Memory B cell (primary cell): ENCODE data around the gene WNT3.
A peak's percentile ranks its signal among the peaks of the same experiment; 100 is the strongest.
"Not testable (repeated sequence)": the region's sequence is repeated elsewhere in the genome, so short reads cannot be mapped to it uniquely, and the experiment has no call there.

Experiments used
- ATAC-seq: fragments of 150-1000 bp; cut with Tn5 transposase; 2 replicates; pipeline ENCODE4 v1.10.0; 2021; ENCODE audit warnings: low read depth, mild to moderate bottlenecking, moderate library complexity
- DNase-seq, 2 donors: peaks; one replicate each; pipeline ENCODE4 v3.0.0; 2022; ENCODE audit warnings: low spot score in 2 of 2
- H3K27ac Mint-ChIP-seq: one replicate; pipeline ENCODE4 v1.8.0; 2022; ENCODE audit warnings: mild to moderate bottlenecking, moderate library complexity, mixed read lengths
- H3K27me3 Mint-ChIP-seq: one replicate; pipeline ENCODE4 v1.8.0; 2022; ENCODE audit warnings: mixed read lengths
- H3K36me3 Mint-ChIP-seq: one replicate; pipeline ENCODE4 v1.8.0; 2022; ENCODE audit warnings: mild to moderate bottlenecking, mixed read lengths
- H3K4me1 Mint-ChIP-seq: one replicate; pipeline ENCODE4 v1.8.0; 2022; ENCODE audit warnings: mixed read lengths
- H3K4me3 Mint-ChIP-seq: one replicate; pipeline ENCODE4 v1.8.0; 2022; ENCODE audit warnings: mild to moderate bottlenecking, moderate library complexity, mixed read lengths
- H3K9me3 Mint-ChIP-seq: one replicate; pipeline ENCODE4 v1.8.0; 2022; ENCODE audit warnings: mixed read lengths

Gene WNT3

DNA sequence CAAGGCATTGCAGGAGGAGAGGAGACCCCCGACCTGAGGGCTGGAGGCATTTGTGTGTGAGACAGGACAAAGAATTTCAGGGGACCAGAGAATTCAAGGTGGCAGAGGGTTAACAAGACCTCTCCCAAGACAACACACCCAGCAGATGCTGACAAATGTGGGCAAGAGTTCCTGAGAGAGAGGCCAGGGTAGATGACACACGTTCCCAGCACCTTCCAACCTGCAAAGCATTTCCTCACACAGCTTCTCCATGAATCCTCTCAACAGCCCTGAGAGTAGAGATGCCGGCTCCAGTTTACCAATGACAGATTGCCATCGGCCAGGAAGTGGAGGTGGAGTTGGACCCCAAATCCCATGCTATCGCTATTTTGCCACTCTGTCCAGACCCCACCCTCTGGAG is 25.0 kb downstream of the WNT3 start:
- Mint-ChIP-seq H3K36me3 (no peaks in the 10 kb centered on the region), H3K27me3 (peaks cover 22% of the 10 kb centered on the region), H3K9me3 (peaks cover 2% of the 10 kb centered on the region), H3K4me1 (peaks cover 5% of the 10 kb centered on the region), H3K4me3 (no peak overlapping the region), H3K27ac (no peak overlapping the region)
- DNase-seq (no peak), ATAC-seq (no peak)

DNA sequence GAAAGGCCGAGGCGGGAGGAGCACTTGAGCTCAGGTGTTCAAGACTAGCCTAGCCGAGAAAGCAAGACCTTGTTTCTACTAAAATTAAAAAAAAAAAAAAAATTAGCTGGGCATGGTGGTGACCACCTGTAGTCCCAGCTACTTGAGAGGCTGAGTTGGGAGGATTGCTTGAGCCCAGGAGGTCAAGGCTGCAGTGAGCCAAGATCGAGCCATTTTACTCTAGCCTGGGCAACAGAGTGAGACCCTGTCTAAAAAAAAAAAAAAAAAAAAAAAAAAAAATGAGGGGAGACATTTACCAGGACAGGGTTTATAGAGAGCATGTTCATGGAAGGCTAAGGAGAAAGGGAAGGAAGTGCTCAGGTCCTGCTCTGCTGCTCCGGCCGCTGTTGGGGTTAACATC is 25.5 kb downstream of the WNT3 start:
- not testable (repeated sequence) for H3K36me3 Mint-ChIP-seq, H3K4me3 Mint-ChIP-seq, DNase-seq, ATAC-seq, H3K9me3 Mint-ChIP-seq, H3K27ac Mint-ChIP-seq, H3K4me1 Mint-ChIP-seq
- H3K27me3 Mint-ChIP-seq, result peaks cover 22% of the 10 kb centered on the region

DNA sequence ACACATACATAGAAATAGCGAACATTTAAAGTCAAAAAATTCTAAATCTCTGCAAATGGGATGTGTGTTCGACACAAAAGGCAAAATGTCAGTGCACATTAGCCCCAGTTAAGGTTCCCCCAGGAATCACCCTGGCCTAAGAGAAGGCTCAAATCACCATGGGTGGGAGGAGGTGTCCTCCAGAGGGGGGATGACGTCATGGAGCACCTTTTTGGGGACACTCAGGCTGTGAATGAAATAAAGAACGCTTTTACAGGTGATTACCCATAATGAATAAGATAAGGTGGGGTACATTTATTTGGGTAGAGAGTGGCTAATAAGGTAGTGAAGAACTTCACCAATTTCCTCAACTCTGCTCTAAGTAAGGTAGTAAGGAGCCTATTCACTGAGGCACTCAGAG is 26.4 kb downstream of the WNT3 start:
- Mint-ChIP-seq H3K4me3 (no peak overlapping the region), H3K9me3 (peaks cover 2% of the 10 kb centered on the region), H3K36me3 (no peaks in the 10 kb centered on the region), H3K27ac (no peak overlapping the region), H3K27me3 (peaks cover 18% of the 10 kb centered on the region), H3K4me1 (peaks cover 5% of the 10 kb centered on the region)
- no peak for DNase-seq
- no peak for ATAC-seq

DNA sequence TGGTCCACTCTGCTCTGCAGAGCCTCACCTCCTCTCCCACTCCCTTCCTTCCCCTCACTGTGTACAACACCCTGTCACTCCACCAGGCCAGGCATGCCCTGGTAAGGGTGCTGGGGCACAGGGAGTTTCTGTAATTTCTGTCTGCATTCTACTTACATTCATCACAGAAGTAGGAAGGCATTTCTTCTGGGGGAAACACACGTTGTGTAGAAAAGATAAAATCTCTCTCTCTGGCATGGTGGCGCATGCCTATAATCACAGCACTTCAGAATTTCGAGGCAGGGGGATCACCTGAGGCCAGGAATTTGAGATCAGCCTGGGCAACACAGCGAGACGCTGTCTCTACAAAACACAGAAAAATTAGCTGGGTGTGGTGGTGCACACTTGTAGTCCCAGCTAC is 27.0 kb downstream of the WNT3 start:
- H3K9me3 Mint-ChIP-seq, result peaks cover 2% of the 10 kb centered on the region
- no peak overlapping the region for H3K27ac Mint-ChIP-seq
- DNase-seq (no peak), ATAC-seq (no peak)
- H3K27me3 Mint-ChIP-seq, result peaks cover 17% of the 10 kb centered on the region
- H3K4me3 Mint-ChIP-seq, result no peak overlapping the region
- H3K4me1 Mint-ChIP-seq, result peaks cover 5% of the 10 kb centered on the region
- H3K36me3 Mint-ChIP-seq, result no peaks in the 10 kb centered on the region

DNA sequence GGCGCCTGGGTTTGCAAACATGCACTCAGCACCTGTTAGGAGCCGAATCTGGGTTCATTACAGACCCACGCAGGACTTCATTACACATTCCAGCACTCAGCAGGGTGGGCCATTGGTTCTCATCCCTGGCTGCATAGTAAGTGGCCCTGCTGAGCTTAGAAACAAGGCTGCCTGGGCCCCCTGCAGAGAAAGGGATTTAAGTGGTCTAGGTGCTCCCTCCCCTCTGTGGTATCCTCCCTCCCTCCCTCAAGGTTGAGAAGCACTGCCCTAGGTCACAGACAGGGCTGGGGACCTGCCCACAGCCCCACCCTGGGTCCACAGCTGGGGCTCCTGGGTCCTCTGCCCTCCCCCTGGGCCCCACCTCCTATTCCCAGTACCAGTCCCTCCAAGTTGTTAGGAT is 28.3 kb downstream of the WNT3 start:
- ATAC-seq (no peak), DNase-seq (no peak)
- H3K27ac Mint-ChIP-seq, result peak overlapping the region; percentile 51

DNA sequence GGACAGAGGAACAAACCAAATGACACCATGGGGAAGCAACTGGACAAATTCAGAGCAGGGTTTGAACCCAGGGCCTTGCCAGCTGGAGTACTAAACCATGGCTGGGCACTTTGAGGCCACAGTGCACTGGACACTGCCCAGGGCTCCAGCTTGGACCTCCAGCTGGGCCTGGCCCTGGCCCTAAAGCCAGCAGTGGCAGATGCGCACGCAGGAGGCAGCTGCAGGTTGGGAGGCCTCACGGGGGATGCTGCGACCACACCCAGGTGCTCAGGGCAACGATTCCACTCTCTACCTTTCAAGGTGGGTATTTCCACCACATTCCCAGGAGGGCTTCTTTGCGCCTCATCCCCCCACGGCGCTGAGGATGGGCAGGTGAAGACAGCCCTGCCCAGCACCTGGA is 28.9 kb downstream of the WNT3 start:
- Mint-ChIP-seq H3K27ac (no peak overlapping the region), H3K9me3 (peaks cover 2% of the 10 kb centered on the region)

More for the DNA sequence above, 28.3 kb downstream of the WNT3 start:
- Mint-ChIP-seq H3K4me3 (no peak overlapping the region), H3K27me3 (peaks cover 15% of the 10 kb centered on the region), H3K9me3 (peaks cover 2% of the 10 kb centered on the region), H3K36me3 (no peaks in the 10 kb centered on the region), H3K4me1 (peaks cover 3% of the 10 kb centered on the region)

DNA sequence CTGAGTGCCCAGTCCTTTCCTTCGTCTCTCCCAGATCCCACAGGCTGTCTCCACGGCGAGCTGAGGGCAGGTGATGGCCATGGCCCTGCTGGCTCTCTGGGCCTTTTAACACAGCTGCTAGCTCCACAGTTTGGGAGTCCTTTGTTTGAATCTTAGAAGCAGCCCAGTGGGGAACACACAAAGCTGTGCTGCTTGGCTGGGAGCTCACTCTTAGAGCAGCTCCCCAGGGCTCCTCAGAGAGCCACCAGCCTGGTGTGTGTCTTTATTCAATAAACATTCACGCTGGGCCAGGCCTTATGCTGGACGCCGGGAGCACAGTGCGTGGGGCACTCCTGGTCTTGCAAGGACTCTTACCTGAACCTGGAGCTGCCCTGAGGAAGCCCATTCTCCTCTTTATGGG is 29.7 kb downstream of the WNT3 start:
- Mint-ChIP-seq H3K4me1 (peaks cover 3% of the 10 kb centered on the region), H3K9me3 (peaks cover 2% of the 10 kb centered on the region), H3K36me3 (no peaks in the 10 kb centered on the region), H3K4me3 (no peak overlapping the region), H3K27ac (no peak overlapping the region), H3K27me3 (peaks cover 16% of the 10 kb centered on the region)
- ATAC-seq (no peak), DNase-seq (no peak)

More for the DNA sequence above, 28.9 kb downstream of the WNT3 start:
- DNase-seq, result no peak
- H3K4me1 Mint-ChIP-seq, result peaks cover 3% of the 10 kb centered on the region
- no peak overlapping the region for H3K4me3 Mint-ChIP-seq
- peaks cover 15% of the 10 kb centered on the region for H3K27me3 Mint-ChIP-seq
- no peaks in the 10 kb centered on the region for H3K36me3 Mint-ChIP-seq
- no peak for ATAC-seq

DNA sequence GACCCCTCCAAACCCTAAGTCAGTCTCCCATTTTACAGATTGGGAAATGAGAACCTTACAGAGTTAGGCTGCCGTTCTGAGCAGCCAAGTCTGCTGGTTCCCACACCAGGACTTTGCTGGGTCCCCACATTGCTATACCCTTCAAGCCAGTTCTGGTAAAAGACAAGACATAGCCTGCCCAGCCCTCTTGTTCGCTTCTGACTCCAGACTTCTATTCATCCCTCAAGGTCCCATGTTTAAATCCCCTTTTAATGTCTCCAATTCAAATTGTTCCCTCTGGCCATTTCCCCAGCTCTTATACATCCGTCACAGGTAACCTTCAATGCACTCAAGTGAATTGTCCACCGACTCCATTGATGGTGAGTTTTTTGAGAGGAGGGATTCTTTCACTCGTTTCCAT is 30.2 kb downstream of the WNT3 start:
- peaks cover 2% of the 10 kb centered on the region for H3K9me3 Mint-ChIP-seq
- DNase-seq (no peak), ATAC-seq (no peak)
- H3K4me1 Mint-ChIP-seq, result peaks cover 3% of the 10 kb centered on the region
- H3K36me3 Mint-ChIP-seq, result no peaks in the 10 kb centered on the region
- H3K27me3 Mint-ChIP-seq, result peaks cover 19% of the 10 kb centered on the region
- H3K4me3 Mint-ChIP-seq, result no peak overlapping the region
- no peak overlapping the region for H3K27ac Mint-ChIP-seq

DNA sequence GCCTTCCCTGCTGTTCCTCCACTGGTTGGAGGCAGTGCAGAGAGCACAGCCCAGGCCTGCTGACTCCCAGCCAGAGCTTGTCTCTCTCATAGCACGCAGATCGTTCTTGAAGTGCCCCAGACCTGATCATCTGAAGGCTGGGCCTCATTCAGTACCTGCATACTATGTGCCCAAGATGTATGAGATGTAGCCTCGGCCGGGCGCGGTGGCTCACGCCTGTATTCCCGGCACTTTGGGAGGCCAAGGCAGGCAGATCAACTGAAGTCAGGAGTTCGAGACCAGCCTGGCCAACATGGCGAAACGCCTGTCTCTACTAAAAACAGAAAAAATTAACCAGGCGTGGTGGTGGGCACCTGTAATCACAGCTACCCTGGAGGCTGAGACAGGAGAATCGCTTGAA is 31.0 kb downstream of the WNT3 start:
- Mint-ChIP-seq H3K4me3 (no peak overlapping the region), H3K4me1 (peaks cover 3% of the 10 kb centered on the region), H3K9me3 (peaks cover 2% of the 10 kb centered on the region), H3K36me3 (no peaks in the 10 kb centered on the region), H3K27ac (no peak overlapping the region), H3K27me3 (peaks cover 19% of the 10 kb centered on the region)
- DNase-seq, result no peak
- no peak for ATAC-seq

DNA sequence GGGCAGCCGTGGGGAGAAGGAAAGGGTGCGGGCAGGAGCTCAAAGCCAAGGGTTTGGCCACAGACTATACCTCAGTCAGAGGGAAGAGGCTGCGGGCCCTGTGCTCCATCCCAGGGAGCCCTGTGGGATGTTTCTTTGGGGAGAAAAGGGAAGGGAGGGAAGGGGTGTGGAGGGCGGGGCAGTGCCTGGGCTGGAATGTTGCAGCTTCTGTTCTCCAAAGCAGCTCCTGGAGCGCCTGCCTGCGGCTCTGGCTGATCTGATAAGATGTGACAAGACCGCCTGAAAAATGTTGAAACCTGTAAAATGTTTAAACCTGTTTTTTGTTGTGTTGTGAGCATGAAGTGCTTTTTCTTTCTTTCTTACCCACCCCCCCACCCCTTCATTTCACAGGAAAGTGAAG is 32.8 kb downstream of the WNT3 start:
- no peak for DNase-seq
- Mint-ChIP-seq H3K9me3 (peaks cover 2% of the 10 kb centered on the region), H3K27ac (no peak overlapping the region)

DNA sequence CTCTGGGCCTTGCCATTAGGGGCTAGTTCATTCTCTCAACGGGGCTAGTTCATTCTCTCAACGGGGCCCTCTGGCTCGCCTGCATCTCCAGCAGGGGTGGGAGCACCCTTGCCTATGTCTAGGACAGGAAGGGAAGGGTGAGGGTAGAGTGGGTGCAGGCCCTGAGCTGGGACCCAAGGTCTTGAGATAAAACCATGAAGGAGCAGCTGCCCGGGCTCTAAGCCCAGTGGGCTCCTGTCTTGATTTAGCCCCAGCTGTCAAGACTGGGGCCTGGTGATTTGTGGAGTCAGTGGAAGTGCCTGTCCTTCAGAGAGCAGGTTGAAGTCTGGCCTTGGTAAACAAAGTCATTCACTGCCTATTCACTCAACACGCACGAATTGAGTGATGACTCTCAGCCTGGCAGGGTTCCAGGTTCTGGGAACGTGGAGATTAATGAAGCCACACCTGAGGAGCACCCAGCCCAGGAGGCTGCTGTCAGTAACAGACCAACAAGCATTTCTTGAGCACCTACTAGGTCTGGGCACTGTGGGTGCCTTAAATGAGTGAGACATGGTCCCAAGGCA is 35.4 kb downstream of the WNT3 start:
- no peak overlapping the region for H3K27ac Mint-ChIP-seq
- peaks cover 7% of the 10 kb centered on the region for H3K4me1 Mint-ChIP-seq
- no peaks in the 10 kb centered on the region for H3K36me3 Mint-ChIP-seq
- no peak for DNase-seq
- H3K27me3 Mint-ChIP-seq, result peaks cover 10% of the 10 kb centered on the region
- no peak overlapping the region for H3K4me3 Mint-ChIP-seq
- H3K9me3 Mint-ChIP-seq, result no peaks in the 10 kb centered on the region
- ATAC-seq, result no peak

More for the DNA sequence above, 32.8 kb downstream of the WNT3 start:
- H3K27me3 Mint-ChIP-seq, result peaks cover 15% of the 10 kb centered on the region
- H3K4me3 Mint-ChIP-seq, result no peak overlapping the region
- no peak for ATAC-seq
- H3K4me1 Mint-ChIP-seq, result peaks cover 4% of the 10 kb centered on the region
- no peaks in the 10 kb centered on the region for H3K36me3 Mint-ChIP-seq

DNA sequence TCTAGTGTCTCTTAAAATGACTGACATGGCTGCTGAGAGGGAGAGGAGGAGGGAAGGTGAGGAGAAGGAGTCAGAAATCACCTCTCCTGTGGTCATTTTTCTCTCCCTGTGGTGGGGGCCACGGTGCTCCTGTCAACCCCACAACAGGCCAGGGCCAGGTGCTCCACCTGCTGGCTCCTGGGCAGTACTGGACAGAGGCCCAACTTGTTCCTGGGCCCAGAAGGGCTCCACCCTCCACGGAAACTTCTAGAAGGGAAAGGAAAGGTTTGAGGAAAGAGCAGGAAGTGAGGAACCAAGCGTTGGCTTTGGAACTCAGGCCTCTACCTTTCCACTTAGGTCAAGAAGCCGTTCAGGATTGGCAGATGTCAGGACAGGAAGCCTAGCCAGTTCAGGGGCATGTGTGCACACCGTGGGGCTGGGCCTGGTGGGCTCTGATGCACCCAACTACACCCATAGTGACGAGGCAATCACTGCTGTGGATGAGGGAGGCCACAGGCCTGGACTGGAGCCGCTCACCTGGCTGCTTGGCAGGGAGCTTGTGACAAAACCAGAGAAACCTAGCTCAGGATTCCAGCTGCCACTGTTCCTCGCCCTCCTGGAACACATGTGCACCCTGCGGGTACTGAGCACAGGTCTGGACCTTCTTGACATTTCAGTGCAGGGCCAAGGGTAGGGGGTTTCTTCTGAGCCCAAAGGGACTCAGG is 36.1 kb downstream of the WNT3 start:
- peaks cover 10% of the 10 kb centered on the region for H3K27me3 Mint-ChIP-seq
- peaks cover 7% of the 10 kb centered on the region for H3K4me1 Mint-ChIP-seq
- peak in 1 of 2 donors; percentile 31 for DNase-seq
- peak; percentile 84 for ATAC-seq
- H3K9me3 Mint-ChIP-seq, result no peaks in the 10 kb centered on the region
- H3K27ac Mint-ChIP-seq, result no peak overlapping the region
- no peaks in the 10 kb centered on the region for H3K36me3 Mint-ChIP-seq
- H3K4me3 Mint-ChIP-seq, result no peak overlapping the region

DNA sequence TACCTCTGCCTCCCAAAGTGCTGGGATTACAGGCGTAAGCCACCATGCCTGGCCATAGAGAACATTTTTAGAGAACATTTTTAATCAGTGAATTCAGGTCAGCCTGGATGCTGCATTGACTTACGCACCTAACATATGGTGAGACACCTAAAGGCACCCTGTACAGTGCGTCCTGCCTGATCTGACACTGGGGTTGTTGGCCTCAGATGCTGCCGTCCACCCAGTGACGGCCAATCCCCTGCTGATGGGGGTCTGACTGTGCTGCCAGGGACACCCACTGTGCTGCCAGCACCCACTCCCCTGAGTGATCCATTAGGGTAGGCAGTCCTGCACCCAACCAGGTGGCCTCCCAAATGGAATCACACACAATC is 38.5 kb downstream of the WNT3 start:
- Mint-ChIP-seq H3K27ac (no peak overlapping the region), H3K9me3 (no peaks in the 10 kb centered on the region), H3K4me3 (no peak overlapping the region), H3K36me3 (no peaks in the 10 kb centered on the region), H3K27me3 (peaks cover 12% of the 10 kb centered on the region), H3K4me1 (peaks cover 11% of the 10 kb centered on the region)
- ATAC-seq, result no peak
- no peak for DNase-seq

DNA sequence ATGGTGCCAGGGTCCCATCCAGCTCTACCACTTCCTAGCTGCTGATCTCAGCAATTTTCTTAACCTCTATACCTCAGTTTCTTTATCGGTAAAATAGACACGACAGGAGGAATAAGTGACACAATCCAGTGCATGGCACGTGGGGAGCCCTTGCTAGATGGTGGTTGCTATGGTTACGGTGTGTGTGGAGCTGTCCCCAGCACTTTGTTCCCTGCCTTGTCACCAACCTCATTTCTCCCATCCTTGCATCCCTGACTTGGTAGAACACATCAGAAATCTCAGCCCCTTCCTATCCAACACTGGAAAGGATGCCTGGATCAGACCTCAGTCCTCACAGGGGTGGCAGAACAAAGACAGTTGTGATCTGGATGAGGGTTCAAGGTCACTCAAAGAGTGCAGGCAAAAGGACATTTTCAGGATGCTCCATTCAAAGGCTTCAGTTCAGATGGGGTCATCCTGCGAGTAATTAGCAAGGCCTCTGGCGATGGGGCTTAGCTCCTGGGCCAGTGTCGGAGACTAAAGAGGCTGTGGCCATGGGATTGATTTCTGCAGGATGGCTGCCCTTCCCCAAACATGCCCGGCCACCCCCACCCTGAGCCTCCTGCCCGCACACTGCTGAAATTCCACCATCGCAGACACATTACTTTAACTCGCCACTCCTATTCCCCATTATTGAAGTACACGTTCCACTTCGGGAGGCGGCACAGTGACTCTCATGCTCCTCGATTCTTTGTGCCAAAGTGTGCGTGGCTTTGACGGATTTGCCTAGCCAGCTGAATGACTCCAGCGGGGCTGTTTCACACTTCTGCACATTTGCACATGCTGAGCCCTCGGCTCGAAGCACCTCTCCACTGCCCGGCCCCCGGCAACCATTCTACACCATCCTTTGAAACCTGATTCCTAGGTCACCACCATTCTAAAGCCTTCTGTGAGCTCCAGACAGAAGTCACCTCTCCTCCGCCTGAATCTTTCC is 40.3 kb downstream of the WNT3 start:
- H3K27me3 Mint-ChIP-seq, result peaks cover 5% of the 10 kb centered on the region
- H3K9me3 Mint-ChIP-seq, result no peaks in the 10 kb centered on the region
- H3K27ac Mint-ChIP-seq, result no peak overlapping the region
- H3K36me3 Mint-ChIP-seq, result no peaks in the 10 kb centered on the region
- no peak for ATAC-seq
- no peak for DNase-seq
- peaks cover 13% of the 10 kb centered on the region for H3K4me1 Mint-ChIP-seq
- H3K4me3 Mint-ChIP-seq, result no peak overlapping the region
